ENCODE data around the gene CCDC186.

Gene CCDC186

GRCh38 chr10:114078346-114078745, 95.7 kb downstream of the CCDC186 start:
- Histone ChIP-seq H3K9me3 (ENCODE audit: low read depth, low read length) (no peaks in the 10 kb centered on the region), H3K9ac (ENCODE audit: insufficient read length) (no peak overlapping the region), H3K36me3 (ENCODE audit: insufficient read depth, low read length) (no peaks in the 10 kb centered on the region), H3K4me3 (no peak overlapping the region), H3K27ac (no peak overlapping the region)
- no peak for DNase-seq (ENCODE audit: low read depth, low spot score)
- TF ChIP-seq FOXP2 (optimal IDR thresholded peaks at IDR 0.05; ENCODE audit: control extremely low read depth, extremely low read length, insufficient read depth) = no peak
- TF ChIP-seq EZH2 (IDR thresholded peaks at IDR 0.05) = no peak
- no peak for TF ChIP-seq POLR2AphosphoS5 (IDR thresholded peaks at IDR 0.05; ENCODE audit: borderline replicate concordance, low read depth, low read length)

DNA sequence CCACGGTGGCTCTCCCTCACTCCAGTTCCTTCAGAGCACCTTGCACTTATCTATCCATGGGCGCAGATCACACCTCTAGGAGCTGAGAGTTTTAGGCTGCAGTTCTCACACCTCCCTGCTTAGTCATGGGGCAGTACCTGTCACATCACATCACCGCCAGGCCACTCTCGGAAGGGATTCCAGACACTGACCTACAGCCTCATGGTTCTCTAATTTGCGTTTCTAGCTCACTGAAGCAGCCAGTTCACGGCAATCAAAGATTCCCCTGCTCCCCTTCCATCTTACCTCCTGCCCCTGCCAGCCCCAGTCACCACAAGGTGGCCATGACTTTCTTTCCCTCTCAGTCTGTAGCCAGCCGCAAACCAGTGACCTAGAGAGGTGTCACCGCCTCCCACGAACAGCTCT, 96.2 kb downstream of the CCDC186 start:
- H3K9ac ChIP-seq (ENCODE audit: insufficient read length) = no peak overlapping the region
- no peak overlapping the region for H3K27ac ChIP-seq
- no peaks in the 10 kb centered on the region for H3K9me3 ChIP-seq (ENCODE audit: low read depth, low read length)
- DNase-seq (ENCODE audit: low read depth, low spot score) = no peak
- no peaks in the 10 kb centered on the region for H3K36me3 ChIP-seq (ENCODE audit: insufficient read depth, low read length)
- no peak overlapping the region for H3K4me3 ChIP-seq
- TF ChIP-seq POLR2AphosphoS5 (IDR thresholded peaks at IDR 0.05; ENCODE audit: borderline replicate concordance, low read depth, low read length) (no peak), EZH2 (IDR thresholded peaks at IDR 0.05) (no peak), FOXP2 (optimal IDR thresholded peaks at IDR 0.05; ENCODE audit: control extremely low read depth, extremely low read length, insufficient read depth) (no peak)

- Histone ChIP-seq H3K9me3 (ENCODE audit: low read depth, low read length) (no peaks in the 10 kb centered on the region), H3K9ac (ENCODE audit: insufficient read length) (no peak overlapping the region), H3K36me3 (ENCODE audit: insufficient read depth, low read length) (no peaks in the 10 kb centered on the region), H3K4me3 (no peak overlapping the region), H3K27ac (no peak overlapping the region)
- TF ChIP-seq EZH2 (IDR thresholded peaks at IDR 0.05) (no peak), POLR2AphosphoS5 (IDR thresholded peaks at IDR 0.05; ENCODE audit: borderline replicate concordance, low read depth, low read length) (no peak), FOXP2 (optimal IDR thresholded peaks at IDR 0.05; ENCODE audit: control extremely low read depth, extremely low read length, insufficient read depth) (no peak)
- DNase-seq (ENCODE audit: low read depth, low spot score) = no peak
Observed at GRCh38 chr10:114077347-114077746, 96.7 kb downstream of the CCDC186 start.

DNA sequence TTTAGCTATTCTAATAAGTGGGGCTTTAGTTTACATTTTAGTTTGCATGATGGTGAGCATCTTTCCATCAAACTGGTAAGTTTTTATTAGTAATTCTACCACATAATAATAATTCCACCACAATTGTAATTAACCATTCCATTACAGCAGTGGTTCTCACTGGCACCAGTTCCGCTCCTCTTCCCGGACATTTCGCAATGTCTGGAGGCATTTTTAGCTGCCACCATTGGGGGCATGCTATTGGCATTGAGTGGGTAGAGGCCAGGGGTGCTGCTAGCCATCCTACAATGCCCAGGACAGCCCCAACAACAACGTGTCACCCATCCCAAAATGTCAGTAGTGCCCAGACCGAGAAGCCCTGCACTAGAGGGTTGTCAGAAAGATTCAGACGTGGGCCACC, 98.9 kb downstream of the CCDC186 start:
- H3K27ac ChIP-seq = no peak overlapping the region
- H3K4me3 ChIP-seq = no peak overlapping the region
- H3K9ac ChIP-seq (ENCODE audit: insufficient read length) = no peak overlapping the region
- no peak for DNase-seq (ENCODE audit: low read depth, low spot score)
- H3K36me3 ChIP-seq (ENCODE audit: insufficient read depth, low read length) = no peaks in the 10 kb centered on the region
- TF ChIP-seq POLR2AphosphoS5 (IDR thresholded peaks at IDR 0.05; ENCODE audit: borderline replicate concordance, low read depth, low read length) = no peak
- TF ChIP-seq FOXP2 (optimal IDR thresholded peaks at IDR 0.05; ENCODE audit: control extremely low read depth, extremely low read length, insufficient read depth) = no peak
- TF ChIP-seq EZH2 (IDR thresholded peaks at IDR 0.05) = no peak
- H3K9me3 ChIP-seq (ENCODE audit: low read depth, low read length) = no peaks in the 10 kb centered on the region

DNA sequence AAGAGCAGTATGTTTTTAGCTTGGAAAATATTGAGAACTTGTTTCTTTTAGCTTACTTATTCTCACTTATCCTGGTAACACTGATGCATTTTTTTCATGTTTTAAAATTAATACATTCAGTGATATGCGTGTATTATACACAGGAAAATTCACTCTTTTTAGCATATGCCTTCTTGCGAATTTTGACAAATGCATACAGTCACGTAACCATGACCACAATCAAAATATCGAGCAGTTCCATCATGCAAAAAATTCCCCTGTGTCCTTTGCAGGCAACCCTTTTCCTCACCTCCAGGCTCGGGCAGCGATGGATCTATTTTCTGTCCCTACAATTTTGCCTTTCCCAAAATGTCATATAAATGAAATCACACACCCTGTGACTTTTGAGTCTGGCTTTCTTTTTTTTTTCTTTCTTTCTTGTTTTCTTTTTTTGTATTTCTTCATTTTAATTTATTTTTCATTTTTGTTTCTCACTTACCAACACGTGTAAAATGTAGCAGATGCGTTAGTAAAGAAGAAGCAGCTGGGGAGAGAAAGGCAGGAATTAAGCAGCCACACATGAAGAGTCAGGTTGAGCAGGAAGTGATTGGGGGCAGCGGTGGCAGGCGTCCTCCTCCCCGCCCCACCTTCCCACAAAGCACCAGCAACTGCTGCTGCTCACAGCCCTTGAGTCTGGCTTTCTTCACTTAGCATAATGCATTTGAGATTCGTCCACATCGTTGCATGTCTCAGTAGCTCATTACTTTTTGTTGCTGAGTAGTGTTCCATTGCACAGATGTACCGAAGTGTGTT, 100.4 kb downstream of the CCDC186 start:
- H3K36me3 ChIP-seq (ENCODE audit: insufficient read depth, low read length) = no peaks in the 10 kb centered on the region
- no peak overlapping the region for H3K9ac ChIP-seq (ENCODE audit: insufficient read length)
- H3K27ac ChIP-seq = no peak overlapping the region
- no peak overlapping the region for H3K4me3 ChIP-seq
- H3K9me3 ChIP-seq (ENCODE audit: low read depth, low read length) = no peaks in the 10 kb centered on the region
- TF ChIP-seq EZH2 (IDR thresholded peaks at IDR 0.05) = no peak
- no peak for TF ChIP-seq FOXP2 (optimal IDR thresholded peaks at IDR 0.05; ENCODE audit: control extremely low read depth, extremely low read length, insufficient read depth)
- DNase-seq (ENCODE audit: low read depth, low spot score) = no peak

DNA sequence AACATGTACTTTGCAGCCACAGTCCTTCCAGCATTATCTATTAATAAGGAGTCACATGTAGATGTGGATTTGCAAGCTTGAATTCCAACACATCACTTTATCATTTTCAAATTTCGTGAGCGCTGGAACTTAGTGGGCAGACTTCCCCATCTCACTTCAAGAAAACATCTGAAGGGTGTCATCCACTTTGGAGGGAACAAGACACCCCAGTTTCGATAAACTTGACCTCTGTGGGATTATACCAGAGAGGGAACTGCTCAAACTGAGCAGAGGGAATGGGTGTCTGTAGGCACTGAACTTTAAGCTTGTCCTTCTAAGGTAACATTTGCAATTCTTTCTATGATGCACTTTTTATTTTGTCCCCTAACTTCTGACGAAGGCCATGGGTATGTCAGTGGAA, 102.8 kb downstream of the CCDC186 start:
- no peak for TF ChIP-seq EZH2 (IDR thresholded peaks at IDR 0.05)
- TF ChIP-seq FOXP2 (optimal IDR thresholded peaks at IDR 0.05; ENCODE audit: control extremely low read depth, extremely low read length, insufficient read depth) = peak; percentile 29
- Histone ChIP-seq H3K27ac (peak overlapping the region; percentile 93), H3K9ac (ENCODE audit: insufficient read length) (peak overlapping the region; percentile 33), H3K9me3 (ENCODE audit: low read depth, low read length) (no peaks in the 10 kb centered on the region), H3K36me3 (ENCODE audit: insufficient read depth, low read length) (no peaks in the 10 kb centered on the region), H3K4me3 (peak overlapping the region; percentile 62)
- DNase-seq (ENCODE audit: low read depth, low spot score) = no peak
